GM19023 (cell line): ENCODE measurements around the gene L3MBTL4.

Source experiments
- ATAC-seq: cut with Tn5 transposase; IDR thresholded peaks from one replicate; pipeline ENCODE4 v1.9.1; 2021; ENCODE audit warnings: mild to moderate bottlenecking, moderate library complexity; ENCODE audit not compliant: unreplicated experiment

L3MBTL4 gene

GRCh38 chr18:6004119-6004518, 410.6 kb downstream of the L3MBTL4 start:
- peak; percentile 59 for ATAC-seq

GRCh38 chr18:6001867-6002266, 412.8 kb downstream of the L3MBTL4 start:
- no peak for ATAC-seq

DNA sequence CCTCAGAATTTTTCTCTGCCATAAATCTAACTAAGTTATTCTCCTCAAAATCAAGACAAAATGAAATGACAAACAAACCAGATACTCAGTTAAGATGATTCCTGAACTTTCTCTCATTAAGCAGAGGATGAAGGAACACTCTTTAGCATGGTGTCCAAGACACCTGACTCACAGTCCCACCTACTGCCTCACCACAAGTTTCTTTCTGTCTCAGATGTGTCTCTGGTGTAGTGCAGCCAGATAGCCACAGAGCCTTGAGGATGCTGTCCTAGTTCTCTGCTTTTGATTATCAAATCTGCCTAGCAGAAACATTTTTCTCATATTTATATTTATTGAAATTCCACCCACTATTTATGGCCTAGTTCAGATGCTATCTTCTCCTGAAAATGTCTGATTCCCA, 415.8 kb downstream of the L3MBTL4 start:
- ATAC-seq = peak; percentile 96

DNA sequence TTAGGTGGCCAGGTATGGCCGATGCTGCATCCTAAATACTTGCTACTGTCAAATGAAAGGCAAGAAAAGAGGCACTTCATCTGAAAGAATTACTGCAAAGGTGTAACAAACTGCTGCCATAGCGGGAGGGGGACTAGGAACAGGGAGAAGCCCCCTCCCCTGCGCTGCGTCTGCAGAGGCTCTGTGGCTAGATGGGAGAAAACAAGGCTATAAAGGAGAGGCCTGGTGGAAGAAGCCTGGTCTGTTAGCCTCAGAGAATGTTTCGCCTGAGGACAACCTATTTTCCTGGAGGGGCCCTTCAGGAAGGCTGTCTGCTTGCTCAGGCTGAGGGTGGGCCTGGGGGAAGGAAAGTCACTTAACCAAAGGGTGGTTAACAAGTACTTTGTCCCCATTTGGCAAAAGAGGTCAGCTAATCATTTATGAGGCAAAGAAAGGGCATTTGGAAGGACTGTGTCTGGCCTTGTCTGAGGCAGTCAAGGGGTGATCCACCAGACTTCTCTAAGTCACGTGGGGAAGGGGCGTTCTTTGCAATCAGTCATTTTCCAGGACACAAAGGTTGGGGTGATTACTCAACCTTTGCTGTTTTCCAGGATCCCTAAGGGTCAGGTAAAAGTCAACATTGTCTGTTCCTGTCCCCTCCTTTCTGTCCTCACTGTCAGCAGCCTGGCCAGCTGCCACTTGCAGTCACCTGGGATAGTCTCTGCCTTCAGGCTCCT, 416.4 kb downstream of the L3MBTL4 start:
- ATAC-seq = peak; percentile 35

- ATAC-seq = no peak
Observed at GRCh38 chr18:5997361-5997760, 417.4 kb downstream of the L3MBTL4 start.

- ATAC-seq = no peak
Observed at GRCh38 chr18:5995626-5996025, 419.1 kb downstream of the L3MBTL4 start.

- no peak for ATAC-seq
Observed at GRCh38 chr18:5993938-5994337, 420.8 kb downstream of the L3MBTL4 start.

DNA sequence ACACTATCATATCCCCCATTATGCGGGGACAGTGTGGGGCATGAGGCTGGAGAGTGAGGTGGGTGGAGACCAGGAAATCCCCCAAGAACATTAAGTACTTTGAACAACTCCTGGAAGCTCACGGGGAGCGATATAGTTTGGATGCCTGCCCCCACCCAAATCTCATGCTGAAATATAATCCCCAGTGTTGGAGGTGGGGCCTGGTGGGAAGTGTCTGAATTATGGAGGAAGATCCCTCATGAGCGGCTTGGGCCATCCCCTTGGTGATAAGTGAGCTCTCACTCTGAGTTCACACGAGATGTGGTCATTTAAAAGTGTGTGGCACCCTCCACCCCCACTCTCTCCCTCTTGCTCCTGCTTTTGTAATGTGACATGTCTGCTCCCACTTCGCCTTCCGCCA, 422.3 kb downstream of the L3MBTL4 start:
- ATAC-seq = no peak

- ATAC-seq = no peak
Observed at GRCh38 chr18:5987249-5987648, 427.5 kb downstream of the L3MBTL4 start.

DNA sequence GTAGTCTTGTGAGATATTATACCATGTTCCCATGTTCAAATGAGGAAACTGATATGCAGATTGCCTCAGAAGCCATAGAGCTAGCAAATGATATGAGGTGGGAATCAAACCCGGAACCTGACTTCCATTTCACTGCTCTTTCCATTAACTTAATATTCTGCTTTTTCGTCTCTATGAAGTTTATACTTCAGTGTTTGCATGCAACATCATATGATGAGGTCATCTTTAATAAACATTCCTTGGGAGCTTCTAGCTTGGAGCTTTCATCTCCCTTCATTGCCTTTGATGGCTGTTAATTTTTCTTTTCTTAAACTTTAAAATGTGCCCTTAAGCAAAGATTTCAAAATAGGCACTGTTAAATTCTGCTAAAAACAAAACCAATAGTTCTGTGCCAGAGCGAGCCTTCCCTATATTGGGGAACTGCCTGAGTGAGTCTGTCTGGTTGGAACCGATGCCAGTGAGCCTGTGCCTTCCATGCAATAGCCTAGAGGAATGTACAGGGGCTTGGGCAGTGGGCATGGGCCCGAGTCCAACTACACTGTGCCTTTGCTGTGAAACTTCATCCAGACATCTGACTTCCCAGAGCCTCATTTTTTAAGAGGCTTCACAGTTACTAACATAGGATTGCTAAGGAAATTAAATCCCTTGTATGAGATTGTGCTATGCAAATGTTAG, 428.3 kb downstream of the L3MBTL4 start:
- ATAC-seq = no peak

DNA sequence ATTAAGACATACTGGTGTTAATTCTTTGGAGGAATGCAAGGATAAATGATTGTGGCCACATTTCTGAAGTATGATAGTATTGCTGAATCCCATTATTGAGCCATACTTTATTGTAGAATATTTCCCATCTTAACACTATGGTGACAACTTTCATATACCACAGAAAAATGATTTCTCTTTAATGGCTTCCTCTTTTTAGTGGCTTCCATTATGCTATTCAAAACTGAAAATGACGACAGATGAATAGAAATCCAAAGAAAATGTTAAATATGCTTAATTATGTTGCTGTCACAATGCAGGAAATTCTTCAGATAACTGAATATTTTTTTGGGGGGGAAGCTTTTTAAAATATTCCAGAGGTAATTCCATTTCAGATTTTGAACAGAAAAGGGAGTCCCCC, 430.5 kb downstream of the L3MBTL4 start:
- ATAC-seq = no peak

DNA sequence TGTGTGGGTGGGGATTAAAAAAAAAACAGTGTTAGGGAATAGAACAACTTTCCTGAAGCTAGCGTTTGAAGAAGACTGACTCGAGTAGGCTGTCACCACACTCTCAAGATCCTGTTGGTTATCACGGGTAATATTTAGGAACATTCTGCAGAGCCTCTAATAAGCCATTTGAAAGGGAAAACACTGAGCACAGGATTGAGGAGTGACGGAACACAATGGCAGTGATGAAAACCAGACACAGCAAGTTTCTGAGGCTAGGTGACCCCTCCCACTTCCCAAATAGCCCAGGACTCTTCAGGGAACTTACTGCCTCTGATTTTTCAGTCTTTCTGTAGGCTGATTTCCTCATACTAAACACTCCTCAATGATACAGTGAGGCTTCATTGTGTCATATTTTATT, 431.2 kb downstream of the L3MBTL4 start:
- ATAC-seq = no peak

GRCh38 chr18:5982332-5982731, 432.4 kb downstream of the L3MBTL4 start:
- peak; percentile 37 for ATAC-seq

DNA sequence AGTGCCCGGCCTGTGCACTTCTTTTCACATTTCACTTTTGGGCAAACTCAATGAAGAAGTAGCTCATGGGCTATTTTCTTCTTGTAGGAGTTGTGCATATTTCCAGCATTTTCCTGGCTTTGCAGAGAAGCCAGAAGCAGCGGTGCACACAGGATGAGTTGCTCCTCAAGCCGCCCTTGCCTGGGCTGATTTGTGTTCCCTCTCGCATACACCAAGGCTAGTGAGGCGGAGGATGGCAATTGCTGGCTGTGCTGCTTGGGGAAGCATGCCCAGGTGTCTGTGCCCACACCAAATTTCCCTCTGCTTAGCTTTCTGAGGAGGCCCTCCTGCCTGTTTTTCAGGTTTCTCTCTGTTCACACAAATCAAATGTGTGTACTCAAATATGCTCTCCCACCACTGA, 434.0 kb downstream of the L3MBTL4 start:
- ATAC-seq = no peak

GRCh38 chr18:5979971-5980457, 434.7 kb downstream of the L3MBTL4 start:
- ATAC-seq = peak; percentile 45

DNA sequence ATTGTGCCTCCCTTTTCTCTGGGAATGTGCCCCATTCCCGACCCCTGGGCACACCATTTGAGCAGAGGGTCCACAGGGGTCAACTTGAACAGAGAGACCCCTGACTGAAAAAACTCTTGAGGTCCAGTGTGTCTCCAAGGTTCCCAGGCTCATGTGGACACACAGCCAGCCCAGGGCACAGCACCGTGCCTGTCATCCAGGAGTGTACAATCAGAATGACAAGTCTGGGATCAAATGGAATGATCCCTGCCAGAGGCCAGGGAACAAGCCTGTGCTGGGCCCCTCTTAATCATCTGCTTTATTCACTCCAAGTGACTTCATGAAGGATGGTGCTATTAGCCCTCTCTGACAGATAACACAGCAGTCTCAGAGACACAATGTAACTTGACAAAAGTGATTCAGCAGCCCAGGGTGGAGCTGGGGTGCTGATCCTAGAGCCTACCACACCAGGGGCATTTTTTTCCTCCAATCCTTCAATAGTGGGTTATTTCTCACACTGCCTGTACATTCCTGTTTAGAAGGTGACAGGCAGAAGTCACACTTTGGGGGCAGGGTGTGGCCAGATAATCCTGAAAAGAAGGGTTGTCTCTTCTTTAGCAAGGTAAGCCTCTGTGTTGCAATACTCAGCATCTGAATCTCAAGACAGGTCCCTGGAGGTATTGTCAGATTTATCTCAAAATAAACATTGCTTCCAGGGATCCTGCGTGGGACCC, 435.4 kb downstream of the L3MBTL4 start:
- no peak for ATAC-seq

DNA sequence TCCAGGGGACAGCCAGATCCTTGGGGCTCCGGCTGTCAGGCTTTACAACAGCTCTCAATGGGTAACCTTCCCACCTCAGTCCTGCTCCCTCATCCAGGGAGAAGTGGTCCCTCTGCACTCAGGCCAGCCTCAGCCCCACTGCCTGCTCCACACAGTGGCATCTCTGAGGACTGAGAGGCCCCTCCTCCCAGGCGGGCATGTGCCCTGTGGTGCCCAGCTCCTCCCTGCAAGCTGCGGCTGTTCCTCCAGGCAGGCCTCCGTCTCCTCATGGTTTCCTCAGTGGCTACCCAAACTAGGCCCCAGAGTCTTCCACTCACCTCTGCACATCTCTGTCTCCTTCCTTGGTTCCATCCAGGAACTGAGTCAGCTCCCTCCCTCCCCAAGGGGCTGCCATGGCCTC, 437.7 kb downstream of the L3MBTL4 start:
- ATAC-seq = no peak

DNA sequence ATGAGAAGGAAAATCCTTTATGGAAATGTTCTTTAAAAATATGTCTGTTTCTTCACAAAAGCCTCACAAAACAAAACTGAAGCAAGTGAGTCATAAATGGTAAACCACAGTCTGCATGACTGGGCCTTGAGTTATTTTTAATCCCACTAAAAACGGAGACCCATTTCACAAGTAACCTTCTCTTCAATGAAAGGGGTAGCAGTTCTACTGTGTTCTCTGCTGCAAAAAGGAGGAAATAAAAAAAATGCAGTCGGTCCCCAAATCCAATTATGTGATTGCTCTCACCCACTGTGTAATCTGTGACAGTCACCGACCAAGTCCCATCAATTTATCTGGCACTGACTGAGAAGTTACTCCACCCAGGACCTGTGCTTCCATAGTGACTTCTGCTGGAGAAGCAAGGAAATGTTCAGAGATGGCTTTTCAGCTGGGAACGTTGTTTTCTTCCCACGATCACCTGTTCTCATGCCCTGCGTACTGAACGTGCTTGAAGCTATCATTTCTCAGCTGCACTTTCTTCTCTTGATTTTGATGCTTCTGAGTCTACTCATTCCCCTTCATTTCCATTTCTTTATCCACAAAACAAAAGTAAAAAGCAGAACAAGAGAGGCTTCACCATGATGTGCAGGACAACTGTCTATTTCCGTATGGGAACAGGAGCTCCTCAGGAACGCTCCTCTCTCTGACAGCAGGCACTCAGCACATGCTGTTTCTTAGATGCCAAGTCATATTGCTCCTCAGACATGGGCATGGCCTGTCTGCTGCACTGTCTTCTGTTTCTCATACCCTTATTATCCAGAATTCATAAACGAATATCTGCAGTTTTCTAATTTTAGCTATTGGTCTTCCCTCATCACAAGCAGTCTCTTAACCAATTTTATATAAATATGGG, 439.4 kb downstream of the L3MBTL4 start:
- peak; percentile 67 for ATAC-seq

DNA sequence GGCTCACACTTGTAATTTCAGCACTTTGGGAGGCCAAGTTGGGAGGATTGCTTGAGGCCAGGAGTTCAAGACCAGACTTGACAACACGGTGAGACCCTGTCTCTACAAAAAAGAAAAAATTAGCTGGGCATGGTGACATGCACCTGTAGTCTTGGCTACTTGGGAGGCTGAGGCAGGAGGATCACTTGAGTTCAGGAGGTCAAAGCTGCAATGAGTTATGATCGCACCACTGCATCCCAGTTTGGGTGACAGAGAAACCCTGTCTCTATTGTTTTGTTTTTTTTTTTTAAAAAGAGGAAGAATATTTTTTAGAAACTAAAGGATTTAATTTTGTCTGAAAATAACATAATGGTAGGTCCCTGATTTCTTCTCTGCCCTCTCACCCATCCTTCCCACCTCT, 440.0 kb downstream of the L3MBTL4 start:
- ATAC-seq = no peak

DNA sequence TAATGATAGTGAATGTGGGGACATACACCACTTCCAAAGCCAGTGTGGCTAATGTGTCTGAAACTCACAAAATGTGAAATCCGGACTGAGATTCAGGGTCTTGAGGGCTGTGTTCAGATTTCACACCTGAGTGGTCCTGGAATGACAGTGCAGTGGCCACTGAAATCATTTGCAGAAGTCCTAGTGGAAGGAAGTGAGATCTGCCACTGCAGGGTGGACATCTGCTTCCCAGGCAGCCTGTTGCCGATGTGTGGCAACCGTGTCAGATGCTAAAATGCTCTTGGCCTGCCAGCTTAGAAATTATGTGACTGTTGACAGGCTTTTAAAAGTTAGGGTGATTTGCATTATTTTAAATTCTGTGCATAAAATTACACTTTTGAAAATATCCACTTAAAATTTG, 441.6 kb downstream of the L3MBTL4 start:
- ATAC-seq = no peak

DNA sequence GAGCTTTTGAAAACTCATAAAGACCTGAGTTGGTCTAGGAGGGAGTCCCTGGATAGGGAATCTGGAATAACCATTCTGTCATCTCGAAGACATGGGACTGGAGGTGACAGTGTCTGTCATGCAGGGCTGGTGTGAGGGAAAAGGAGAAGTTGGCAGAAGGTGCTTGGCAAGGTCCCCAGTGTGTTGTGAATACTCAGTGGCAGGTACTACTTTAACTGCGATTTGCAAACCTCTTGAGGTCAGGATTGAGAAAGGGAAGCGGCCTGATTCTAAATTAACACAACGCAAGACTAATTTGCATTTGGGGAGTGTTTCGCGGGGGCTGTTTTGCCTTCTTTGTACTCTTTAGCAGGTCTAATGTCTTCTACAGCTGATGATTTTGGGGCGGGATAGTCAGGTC, 442.4 kb downstream of the L3MBTL4 start:
- peak; percentile 52 for ATAC-seq
